Inferior parietal cortex (tissue), 1 donor: Measurements from ENCODE around the gene DOCK10.

Experiments
- DNase-seq: peaks from one replicate; pipeline ENCODE4 v3.0.0-alpha.2; 2016; ENCODE audit errors: extremely low spot score

Gene DOCK10

GRCh38 chr2:224776795-224777558 lies 265.3 kb downstream of the DOCK10 start:
- DNase-seq, result no peak

GRCh38 chr2:224775647-224776046 lies 266.6 kb downstream of the DOCK10 start:
- no peak for DNase-seq

- DNase-seq, result no peak
These were observed 267.5 kb downstream of the DOCK10 start for GRCh38 chr2:224774735-224775134.

- DNase-seq, result no peak
These were observed 269.8 kb downstream of the DOCK10 start for GRCh38 chr2:224772494-224772893.

- no peak for DNase-seq
These were observed 272.8 kb downstream of the DOCK10 start for GRCh38 chr2:224769489-224769888.

GRCh38 chr2:224764565-224765236 lies 277.6 kb downstream of the DOCK10 start:
- no peak for DNase-seq

GRCh38 chr2:224757934-224758548 lies 284.2 kb downstream of the DOCK10 start:
- DNase-seq, result no peak

- DNase-seq, result no peak
These were observed 288.3 kb downstream of the DOCK10 start for GRCh38 chr2:224753743-224754540.

- DNase-seq, result no peak
These were observed 290.1 kb downstream of the DOCK10 start for GRCh38 chr2:224751996-224752698.

GRCh38 chr2:224749136-224749535 lies 293.1 kb downstream of the DOCK10 start:
- no peak for DNase-seq

GRCh38 chr2:224747765-224748164 lies 294.5 kb downstream of the DOCK10 start:
- DNase-seq, result no peak

- no peak for DNase-seq
These were observed 306.0 kb downstream of the DOCK10 start for GRCh38 chr2:224736227-224736626.

- DNase-seq, result no peak
These were observed 307.3 kb downstream of the DOCK10 start for GRCh38 chr2:224734949-224735348.

- no peak for DNase-seq
These were observed 310.6 kb downstream of the DOCK10 start for GRCh38 chr2:224731665-224732064.

GRCh38 chr2:224729435-224729834 lies 312.8 kb downstream of the DOCK10 start:
- DNase-seq, result no peak

GRCh38 chr2:224724331-224724730 lies 317.9 kb downstream of the DOCK10 start:
- no peak for DNase-seq

GRCh38 chr2:224723586-224724217 lies 318.6 kb downstream of the DOCK10 start:
- DNase-seq, result no peak

- no peak for DNase-seq
These were observed 319.5 kb downstream of the DOCK10 start for GRCh38 chr2:224722770-224723169.

- DNase-seq, result no peak
These were observed 320.0 kb downstream of the DOCK10 start for GRCh38 chr2:224722250-224722649.

- DNase-seq, result no peak
These were observed 325.3 kb downstream of the DOCK10 start for GRCh38 chr2:224716921-224717320.

GRCh38 chr2:224716201-224716600 lies 326.1 kb downstream of the DOCK10 start, which contains the start of gene CCDC195:
TSS of gene CCDC195 (minus strand) at chr2:224716365. CDS start at chr2:224716365, 0 bp downstream.
- no peak for DNase-seq
